ENCODE measurements around the gene NRP2. TPM values are rescaled to one million over a fixed set of nuclear protein-coding genes. Genes with fewer than 3 reads are reported as not detected.
A peak's percentile ranks its signal among the peaks of the same experiment; 100 is the strongest.

The NRP2 gene
- total and polyA plus RNA-seq, 2 donors = 6.4 to 11.7 TPM

DNA sequence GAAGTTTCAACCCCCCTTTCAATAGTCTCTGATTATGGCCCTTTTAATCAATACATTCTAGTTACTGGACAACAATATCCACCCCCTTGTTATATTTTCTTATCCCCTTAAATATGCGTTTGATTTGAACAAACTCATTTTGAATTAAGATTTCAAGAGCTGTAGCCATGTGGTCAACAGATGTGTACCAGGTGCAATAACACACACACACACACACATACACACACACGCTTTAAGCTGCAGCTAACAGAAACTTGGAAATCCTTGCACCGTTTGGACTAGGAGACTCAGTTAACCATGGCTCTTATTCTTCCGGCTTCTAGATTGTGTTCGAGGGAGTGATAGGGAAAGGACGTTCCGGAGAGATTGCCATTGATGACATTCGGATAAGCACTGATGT lies 82.8 kb downstream of the NRP2 start:
- DNase-seq (ENCODE audit: low read depth in 6 of 9, low spot score in 9 of 9) = no peak
- 95% methylated on average over 8 of the region's 8 CpGs for WGBS
- Histone ChIP-seq H3K36me3 (ENCODE audit: control insufficient read depth in 2 of 2, insufficient read depth in 2 of 2, low read length in 1 of 2) (peaks cover 0 to 3% of the 10 kb centered on the region in 2 donors), H3K4me1 (ENCODE audit: control insufficient read depth in 2 of 2, insufficient read depth in 2 of 2, low read length in 2 of 2) (peaks cover 7 to 8% of the 10 kb centered on the region in 2 donors), H3K27ac (ENCODE audit: low read depth in 1 of 2, low read length in 1 of 2) (no peak overlapping the region), H3K27me3 (ENCODE audit: control insufficient read depth in 2 of 2, insufficient read depth in 1 of 2, low read length in 1 of 2) (peaks cover 0 to 25% of the 10 kb centered on the region in 2 donors), H3K9me3 (ENCODE audit: control insufficient read depth in 2 of 2, insufficient read depth in 1 of 2, low read length in 1 of 2) (no peaks in the 10 kb centered on the region), H3K4me3 (ENCODE audit: low read length in 2 of 2) (no peak overlapping the region)

DNA sequence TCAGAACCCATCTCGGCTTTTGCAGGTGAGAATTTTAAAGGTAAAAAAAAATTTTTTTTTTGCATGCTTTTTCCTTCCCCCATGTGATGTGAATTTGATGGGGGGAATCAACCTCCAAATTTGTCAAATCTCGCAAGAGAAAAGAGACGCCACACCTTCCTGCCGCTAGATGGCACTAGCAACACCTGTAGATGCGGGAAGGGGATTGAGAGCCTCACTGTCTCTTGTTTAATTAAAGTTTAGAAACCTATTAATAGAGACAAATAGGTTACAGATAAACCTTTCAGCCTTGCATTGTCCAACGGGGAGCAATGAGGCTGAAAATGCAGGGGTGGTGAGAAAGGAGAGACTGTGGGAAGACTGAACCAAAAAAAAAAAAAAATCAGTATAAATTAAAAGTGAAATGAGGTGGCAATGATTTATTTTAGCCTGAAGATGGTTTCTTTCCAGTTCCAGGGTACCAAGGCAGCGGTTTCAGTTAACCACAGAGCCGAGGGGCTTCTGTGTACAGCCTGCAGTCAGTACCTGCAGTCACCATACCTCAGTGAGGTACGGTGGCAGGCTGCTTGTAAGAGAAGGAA lies 84.6 kb downstream of the NRP2 start:
- peaks cover 0 to 23% of the 10 kb centered on the region in 2 donors for H3K27me3 ChIP-seq (ENCODE audit: control insufficient read depth in 2 of 2, insufficient read depth in 1 of 2, low read length in 1 of 2)
- no peak overlapping the region for H3K4me3 ChIP-seq (ENCODE audit: low read length in 2 of 2)
- DNase-seq (ENCODE audit: low read depth in 6 of 9, low spot score in 9 of 9) = peak in 6 of 9 donors; percentile 48 to 76 (median 60)
- peaks cover 0 to 3% of the 10 kb centered on the region in 2 donors for H3K36me3 ChIP-seq (ENCODE audit: control insufficient read depth in 2 of 2, insufficient read depth in 2 of 2, low read length in 1 of 2)
- H3K27ac ChIP-seq (ENCODE audit: low read depth in 1 of 2, low read length in 1 of 2) = no peak overlapping the region
- peaks cover 13 to 15% of the 10 kb centered on the region in 2 donors for H3K4me1 ChIP-seq (ENCODE audit: control insufficient read depth in 2 of 2, insufficient read depth in 2 of 2, low read length in 2 of 2)
- 9% methylated on average over 9 of the region's 9 CpGs for WGBS
- no peaks in the 10 kb centered on the region for H3K9me3 ChIP-seq (ENCODE audit: control insufficient read depth in 2 of 2, insufficient read depth in 1 of 2, low read length in 1 of 2)

DNA sequence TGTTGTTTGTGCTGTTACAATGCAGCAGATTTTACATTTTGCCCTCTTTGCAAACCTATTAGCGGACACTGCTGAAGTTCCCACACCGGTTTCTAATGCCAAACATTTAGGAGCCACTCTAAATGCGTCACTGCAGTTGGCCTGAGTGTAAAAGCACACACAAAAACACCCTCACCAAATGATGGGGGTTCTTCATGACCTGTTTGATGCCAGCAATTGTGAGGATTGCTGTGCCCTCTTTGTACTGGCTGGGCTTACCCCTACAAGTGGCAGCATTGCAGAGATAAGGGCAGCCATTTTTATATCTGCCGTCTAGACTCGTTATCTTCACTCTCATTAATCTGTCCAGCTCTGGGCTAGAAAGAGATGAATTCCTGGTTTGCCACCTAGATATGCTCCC lies 85.3 kb downstream of the NRP2 start:
- 98% methylated on average over 5 of the region's 5 CpGs for WGBS
- DNase-seq (ENCODE audit: low read depth in 6 of 9, low spot score in 9 of 9) = no peak
- Histone ChIP-seq H3K4me1 (ENCODE audit: control insufficient read depth in 2 of 2, insufficient read depth in 2 of 2, low read length in 2 of 2) (peaks cover 15% of the 10 kb centered on the region in 2 donors), H3K27me3 (ENCODE audit: control insufficient read depth in 2 of 2, insufficient read depth in 1 of 2, low read length in 1 of 2) (peaks cover 0 to 23% of the 10 kb centered on the region in 2 donors), H3K4me3 (ENCODE audit: low read length in 2 of 2) (no peak overlapping the region), H3K36me3 (ENCODE audit: control insufficient read depth in 2 of 2, insufficient read depth in 2 of 2, low read length in 1 of 2) (peaks cover 0 to 2% of the 10 kb centered on the region in 2 donors), H3K27ac (ENCODE audit: low read depth in 1 of 2, low read length in 1 of 2) (no peak overlapping the region), H3K9me3 (ENCODE audit: control insufficient read depth in 2 of 2, insufficient read depth in 1 of 2, low read length in 1 of 2) (no peaks in the 10 kb centered on the region)

GRCh38 chr2:205768341-205768740 lies 86.0 kb downstream of the NRP2 start:
- Histone ChIP-seq H3K27me3 (ENCODE audit: control insufficient read depth in 2 of 2, insufficient read depth in 1 of 2, low read length in 1 of 2) (peaks cover 0 to 17% of the 10 kb centered on the region in 2 donors), H3K9me3 (ENCODE audit: control insufficient read depth in 2 of 2, insufficient read depth in 1 of 2, low read length in 1 of 2) (no peaks in the 10 kb centered on the region), H3K4me3 (ENCODE audit: low read length in 2 of 2) (no peak overlapping the region), H3K27ac (ENCODE audit: low read depth in 1 of 2, low read length in 1 of 2) (no peak overlapping the region), H3K4me1 (ENCODE audit: control insufficient read depth in 2 of 2, insufficient read depth in 2 of 2, low read length in 2 of 2) (peaks cover 15 to 19% of the 10 kb centered on the region in 2 donors), H3K36me3 (ENCODE audit: control insufficient read depth in 2 of 2, insufficient read depth in 2 of 2, low read length in 1 of 2) (no peaks in the 10 kb centered on the region)
- WGBS = 94% methylated on average over 7 of the region's 7 CpGs
- no peak for DNase-seq (ENCODE audit: low read depth in 6 of 9, low spot score in 9 of 9)

GRCh38 chr2:205768815-205769494 lies 86.7 kb downstream of the NRP2 start:
- peaks cover 0 to 11% of the 10 kb centered on the region in 2 donors for H3K27me3 ChIP-seq (ENCODE audit: control insufficient read depth in 2 of 2, insufficient read depth in 1 of 2, low read length in 1 of 2)
- no peak overlapping the region for H3K4me3 ChIP-seq (ENCODE audit: low read length in 2 of 2)
- H3K27ac ChIP-seq (ENCODE audit: low read depth in 1 of 2, low read length in 1 of 2) = no peak overlapping the region
- H3K4me1 ChIP-seq (ENCODE audit: control insufficient read depth in 2 of 2, insufficient read depth in 2 of 2, low read length in 2 of 2) = peaks cover 11 to 23% of the 10 kb centered on the region in 2 donors
- H3K9me3 ChIP-seq (ENCODE audit: control insufficient read depth in 2 of 2, insufficient read depth in 1 of 2, low read length in 1 of 2) = no peaks in the 10 kb centered on the region
- no peak for DNase-seq (ENCODE audit: low read depth in 6 of 9, low spot score in 9 of 9)
- no peaks in the 10 kb centered on the region for H3K36me3 ChIP-seq (ENCODE audit: control insufficient read depth in 2 of 2, insufficient read depth in 2 of 2, low read length in 1 of 2)
- 72% methylated on average over 4 of the region's 4 CpGs for WGBS

DNA sequence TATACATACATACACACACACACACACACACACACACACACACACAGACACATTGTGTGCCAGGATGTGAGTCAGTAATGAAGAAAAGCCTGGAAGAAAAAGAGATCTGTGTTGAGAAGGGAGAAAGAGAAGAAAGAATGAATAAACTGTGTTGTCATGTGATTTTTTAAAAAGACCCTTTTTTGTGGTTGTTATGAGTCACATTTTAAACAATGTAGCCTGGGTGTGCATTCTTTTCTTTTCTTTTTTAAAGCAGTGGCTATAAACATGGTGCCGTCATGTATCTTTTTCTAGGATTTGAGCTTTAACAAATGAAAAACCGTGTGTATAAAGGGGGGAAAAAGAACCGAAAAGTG lies 87.2 kb downstream of the NRP2 start:
- H3K27ac ChIP-seq (ENCODE audit: low read depth in 1 of 2, low read length in 1 of 2) = no peak overlapping the region
- no peaks in the 10 kb centered on the region for H3K36me3 ChIP-seq (ENCODE audit: control insufficient read depth in 2 of 2, insufficient read depth in 2 of 2, low read length in 1 of 2)
- 29% methylated on average over 3 of the region's 3 CpGs for WGBS
- H3K4me1 ChIP-seq (ENCODE audit: control insufficient read depth in 2 of 2, insufficient read depth in 2 of 2, low read length in 2 of 2) = peaks cover 13 to 25% of the 10 kb centered on the region in 2 donors
- H3K27me3 ChIP-seq (ENCODE audit: control insufficient read depth in 2 of 2, insufficient read depth in 1 of 2, low read length in 1 of 2) = peaks cover 0 to 6% of the 10 kb centered on the region in 2 donors
- no peak overlapping the region for H3K4me3 ChIP-seq (ENCODE audit: low read length in 2 of 2)
- H3K9me3 ChIP-seq (ENCODE audit: control insufficient read depth in 2 of 2, insufficient read depth in 1 of 2, low read length in 1 of 2) = no peaks in the 10 kb centered on the region
- peak in 1 of 9 donors; percentile 25 for DNase-seq (ENCODE audit: low read depth in 6 of 9, low spot score in 9 of 9)

- Histone ChIP-seq H3K4me1 (ENCODE audit: control insufficient read depth in 2 of 2, insufficient read depth in 2 of 2, low read length in 2 of 2) (peaks cover 17 to 25% of the 10 kb centered on the region in 2 donors), H3K36me3 (ENCODE audit: control insufficient read depth in 2 of 2, insufficient read depth in 2 of 2, low read length in 1 of 2) (no peaks in the 10 kb centered on the region), H3K27ac (ENCODE audit: low read depth in 1 of 2, low read length in 1 of 2) (peak overlapping the region in 1 of 2 donors; percentile 36), H3K27me3 (ENCODE audit: control insufficient read depth in 2 of 2, insufficient read depth in 1 of 2, low read length in 1 of 2) (peaks cover 0 to 4% of the 10 kb centered on the region in 2 donors), H3K9me3 (ENCODE audit: control insufficient read depth in 2 of 2, insufficient read depth in 1 of 2, low read length in 1 of 2) (no peaks in the 10 kb centered on the region), H3K4me3 (ENCODE audit: low read length in 2 of 2) (no peak overlapping the region)
- 45% methylated on average over 7 of the region's 7 CpGs for WGBS
- DNase-seq (ENCODE audit: low read depth in 6 of 9, low spot score in 9 of 9) = no peak
Observed at GRCh38 chr2:205769879-205770278, 87.6 kb downstream of the NRP2 start.

DNA sequence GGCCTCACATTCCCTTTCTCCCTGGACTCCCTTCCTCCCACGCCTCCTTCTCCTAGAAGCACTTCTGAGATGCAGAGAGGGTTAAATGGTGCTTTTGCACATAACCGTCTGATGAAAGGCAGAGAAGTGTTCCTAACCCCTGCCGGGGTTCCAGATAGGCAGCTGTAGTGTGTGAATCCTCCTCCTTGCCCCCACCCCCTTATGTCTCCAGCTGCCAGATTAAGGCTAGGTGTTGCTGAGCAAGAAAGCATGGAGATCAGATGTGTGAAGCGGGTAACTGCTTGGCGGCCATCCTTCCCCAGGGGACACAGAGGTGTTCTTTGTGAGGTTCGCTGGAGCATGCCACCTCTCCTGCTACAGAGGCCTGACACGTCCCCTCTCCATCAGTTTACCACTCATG lies 88.3 kb downstream of the NRP2 start:
- H3K4me1 ChIP-seq (ENCODE audit: control insufficient read depth in 2 of 2, insufficient read depth in 2 of 2, low read length in 2 of 2) = peaks cover 19 to 25% of the 10 kb centered on the region in 2 donors
- no peak overlapping the region for H3K27ac ChIP-seq (ENCODE audit: low read depth in 1 of 2, low read length in 1 of 2)
- H3K4me3 ChIP-seq (ENCODE audit: low read length in 2 of 2) = no peak overlapping the region
- no peak for DNase-seq (ENCODE audit: low read depth in 6 of 9, low spot score in 9 of 9)
- no peaks in the 10 kb centered on the region for H3K9me3 ChIP-seq (ENCODE audit: control insufficient read depth in 2 of 2, insufficient read depth in 1 of 2, low read length in 1 of 2)
- 74% methylated on average over 7 of the region's 7 CpGs for WGBS
- peaks cover 0 to 4% of the 10 kb centered on the region in 2 donors for H3K27me3 ChIP-seq (ENCODE audit: control insufficient read depth in 2 of 2, insufficient read depth in 1 of 2, low read length in 1 of 2)
- H3K36me3 ChIP-seq (ENCODE audit: control insufficient read depth in 2 of 2, insufficient read depth in 2 of 2, low read length in 1 of 2) = no peaks in the 10 kb centered on the region

DNA sequence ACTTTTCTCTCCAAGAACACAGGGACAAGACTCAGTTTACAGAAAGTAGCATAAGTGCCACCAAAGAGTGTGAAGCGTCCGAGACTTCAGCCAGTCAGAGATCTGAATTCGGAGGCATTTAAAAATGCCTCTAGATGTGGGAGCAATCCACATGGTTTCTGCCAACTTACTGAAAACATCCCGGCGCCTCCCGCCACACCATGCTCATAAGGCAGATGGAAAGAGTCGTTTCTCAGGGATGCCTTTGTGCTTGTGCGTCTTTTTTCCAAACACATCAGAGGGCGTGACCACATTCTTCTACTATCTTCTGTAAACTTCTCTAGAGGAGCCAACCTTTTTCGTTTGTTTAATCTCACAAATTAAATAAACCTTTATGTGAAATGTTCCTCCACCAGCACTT lies 88.7 kb downstream of the NRP2 start:
- H3K27ac ChIP-seq (ENCODE audit: low read depth in 1 of 2, low read length in 1 of 2) = no peak overlapping the region
- H3K36me3 ChIP-seq (ENCODE audit: control insufficient read depth in 2 of 2, insufficient read depth in 2 of 2, low read length in 1 of 2) = no peaks in the 10 kb centered on the region
- H3K27me3 ChIP-seq (ENCODE audit: control insufficient read depth in 2 of 2, insufficient read depth in 1 of 2, low read length in 1 of 2) = peaks cover 0 to 3% of the 10 kb centered on the region in 2 donors
- no peak overlapping the region for H3K4me3 ChIP-seq (ENCODE audit: low read length in 2 of 2)
- 94% methylated on average over 10 of the region's 10 CpGs for WGBS
- H3K4me1 ChIP-seq (ENCODE audit: control insufficient read depth in 2 of 2, insufficient read depth in 2 of 2, low read length in 2 of 2) = peaks cover 19 to 25% of the 10 kb centered on the region in 2 donors
- no peak for DNase-seq (ENCODE audit: low read depth in 6 of 9, low spot score in 9 of 9)
- no peaks in the 10 kb centered on the region for H3K9me3 ChIP-seq (ENCODE audit: control insufficient read depth in 2 of 2, insufficient read depth in 1 of 2, low read length in 1 of 2)
